ENCODE results near the gene PTN. TPM values are rescaled to one million over a fixed set of nuclear protein-coding genes. Genes with fewer than 3 reads are reported as not detected.
"Not testable (repeated sequence)": the region's sequence is repeated elsewhere in the genome, so short reads cannot be mapped to it uniquely, and the experiment has no call there.

PTN gene
- total RNA-seq, 1 donor from 2014 or later: 271 TPM

GRCh38 chr7:137245186-137245585 is 98.3 kb downstream of the PTN start:
- Mint-ChIP-seq H3K4me1 (ENCODE audit: unreplicated experiment) (peaks cover 10% of the 10 kb centered on the region), H3K4me3 (no peak overlapping the region), H3K36me3 (peaks cover 36% of the 10 kb centered on the region), H3K27ac (no peak overlapping the region), H3K9me3 (no peaks in the 10 kb centered on the region), H3K27me3 (no peaks in the 10 kb centered on the region)
- no peak for TF ChIP-seq CTCF (conservative IDR thresholded peaks at IDR 0.05)
- no peak for DNase-seq (ENCODE audit: extremely low spot score, unreplicated experiment)

GRCh38 chr7:137243741-137244140 is 99.8 kb downstream of the PTN start:
- H3K4me1 Mint-ChIP-seq (ENCODE audit: unreplicated experiment): peaks cover 10% of the 10 kb centered on the region
- TF ChIP-seq CTCF (conservative IDR thresholded peaks at IDR 0.05): no peak
- H3K27me3 Mint-ChIP-seq: no peaks in the 10 kb centered on the region
- H3K9me3 Mint-ChIP-seq: no peaks in the 10 kb centered on the region
- no peak overlapping the region for H3K27ac Mint-ChIP-seq
- H3K36me3 Mint-ChIP-seq: peaks cover 33% of the 10 kb centered on the region
- no peak overlapping the region for H3K4me3 Mint-ChIP-seq
- no peak for DNase-seq (ENCODE audit: extremely low spot score, unreplicated experiment)

- H3K36me3 Mint-ChIP-seq: peaks cover 33% of the 10 kb centered on the region
- TF ChIP-seq CTCF (conservative IDR thresholded peaks at IDR 0.05): no peak
- no peak overlapping the region for H3K27ac Mint-ChIP-seq
- no peaks in the 10 kb centered on the region for H3K27me3 Mint-ChIP-seq
- H3K4me1 Mint-ChIP-seq (ENCODE audit: unreplicated experiment): peaks cover 10% of the 10 kb centered on the region
- DNase-seq (ENCODE audit: extremely low spot score, unreplicated experiment): no peak
- no peak overlapping the region for H3K4me3 Mint-ChIP-seq
- no peaks in the 10 kb centered on the region for H3K9me3 Mint-ChIP-seq
These were observed 100.9 kb downstream of the PTN start for GRCh38 chr7:137242616-137243015.

- Mint-ChIP-seq H3K27ac (no peak overlapping the region), H3K4me1 (ENCODE audit: unreplicated experiment) (peaks cover 10% of the 10 kb centered on the region), H3K36me3 (peaks cover 26% of the 10 kb centered on the region), H3K4me3 (no peak overlapping the region), H3K27me3 (no peaks in the 10 kb centered on the region), H3K9me3 (no peaks in the 10 kb centered on the region)
- DNase-seq (ENCODE audit: extremely low spot score, unreplicated experiment): no peak
- TF ChIP-seq CTCF (conservative IDR thresholded peaks at IDR 0.05): no peak
These were observed 101.7 kb downstream of the PTN start for GRCh38 chr7:137241655-137242360.

- not testable (repeated sequence) for H3K27ac Mint-ChIP-seq; H3K27me3 Mint-ChIP-seq; H3K4me3 Mint-ChIP-seq; DNase-seq (ENCODE audit: extremely low spot score, unreplicated experiment); H3K9me3 Mint-ChIP-seq
- Mint-ChIP-seq H3K4me1 (ENCODE audit: unreplicated experiment) (peaks cover 10% of the 10 kb centered on the region), H3K36me3 (peaks cover 22% of the 10 kb centered on the region)
These were observed 104.3 kb downstream of the PTN start for GRCh38 chr7:137239186-137239585.

GRCh38 chr7:137235434-137235833 is 108.1 kb downstream of the PTN start:
- Mint-ChIP-seq H3K27me3 (no peaks in the 10 kb centered on the region), H3K9me3 (no peaks in the 10 kb centered on the region), H3K36me3 (peaks cover 23% of the 10 kb centered on the region), H3K4me1 (ENCODE audit: unreplicated experiment) (no peaks in the 10 kb centered on the region), H3K27ac (no peak overlapping the region), H3K4me3 (no peak overlapping the region)
- no peak for TF ChIP-seq CTCF (conservative IDR thresholded peaks at IDR 0.05)
- DNase-seq (ENCODE audit: extremely low spot score, unreplicated experiment): no peak
